H9 (cell line): Measurements from ENCODE around the gene RNF113B. TPM values are rescaled to one million over a fixed set of nuclear protein-coding genes. Genes with fewer than 3 reads are reported as not detected.

Experiments
- DNase-seq: peaks from one replicate; pipeline ENCODE4 v3.0.0-alpha.2; 2017
- H2AFZ ChIP-seq: one replicate; pipeline ENCODE4 v1.6.1; 2013; ENCODE audit warnings: mild to moderate bottlenecking, low read length, control low read depth, moderate library complexity
- H2AK5ac ChIP-seq: 2 replicates; pipeline ENCODE4 v1.6.1; 2013; ENCODE audit warnings: low read length, control low read depth, mixed read lengths; ENCODE audit not compliant: insufficient read length
- H2BK120ac ChIP-seq: one replicate; pipeline ENCODE4 v1.6.1; 2013; ENCODE audit warnings: low read depth, mild to moderate bottlenecking, low read length, control low read depth, inconsistent platforms; ENCODE audit not compliant: poor library complexity, severe bottlenecking
- H2BK12ac ChIP-seq: 2 replicates; pipeline ENCODE4 v1.6.1; 2013; ENCODE audit warnings: low read length, control low read depth, mixed read lengths, low read depth; ENCODE audit not compliant: insufficient read length
- H2BK15ac ChIP-seq: 2 replicates; pipeline ENCODE4 v1.6.1; 2013; ENCODE audit warnings: low read depth, low read length, control low read depth
- H2BK20ac ChIP-seq: one replicate; pipeline ENCODE4 v1.6.1; 2013; ENCODE audit warnings: low read depth, mild to moderate bottlenecking, low read length, control low read depth, inconsistent platforms; ENCODE audit not compliant: poor library complexity, severe bottlenecking
- H2BK5ac ChIP-seq: 2 replicates; pipeline ENCODE4 v1.6.1; 2013; ENCODE audit warnings: low read length, control low read depth, mixed read lengths; ENCODE audit not compliant: insufficient read length
- H3K14ac ChIP-seq: 2 replicates; pipeline ENCODE4 v1.6.1; 2013; ENCODE audit warnings: low read length, control low read depth; ENCODE audit not compliant: insufficient read depth
- H3K18ac ChIP-seq: 2 replicates; pipeline ENCODE4 v1.6.1; 2013; ENCODE audit warnings: low read depth, mild to moderate bottlenecking, mixed read lengths, low read length, control low read depth; ENCODE audit not compliant: insufficient read length
- H3K23ac ChIP-seq: 2 replicates; pipeline ENCODE4 v1.6.1; 2013; ENCODE audit warnings: low read length, control low read depth, mixed read lengths, low read depth; ENCODE audit not compliant: insufficient read length
- H3K23me2 ChIP-seq: 2 replicates; pipeline ENCODE4 v1.6.1; 2013; ENCODE audit warnings: low read depth, mild to moderate bottlenecking, mixed read lengths, low read length, control low read depth; ENCODE audit not compliant: insufficient read length, poor library complexity, severe bottlenecking
- H3K27ac ChIP-seq: 2 replicates; pipeline ENCODE4 v1.5.1; 2013; ENCODE audit warnings: low read length, control low read depth, mixed read lengths, low read depth; ENCODE audit not compliant: insufficient read length
- H3K27me3 ChIP-seq: 2 replicates; pipeline ENCODE4 v1.6.1; 2013; ENCODE audit warnings: low read length, control low read depth, inconsistent platforms; ENCODE audit not compliant: insufficient read depth
- H3K4ac ChIP-seq: 2 replicates; pipeline ENCODE4 v1.6.1; 2013; ENCODE audit warnings: low read depth, mild to moderate bottlenecking, control low read depth, inconsistent platforms, low read length, moderate library complexity
- H3K4me1 ChIP-seq: 2 replicates; pipeline ENCODE4 v1.6.1; 2013; ENCODE audit warnings: low read length, control low read depth, inconsistent platforms; ENCODE audit not compliant: insufficient read depth
- H3K4me2 ChIP-seq: 2 replicates; pipeline ENCODE4 v1.6.1; 2013; ENCODE audit warnings: low read length, control low read depth, mixed read lengths; ENCODE audit not compliant: insufficient read length, insufficient read depth
- H3K56ac ChIP-seq: 2 replicates; pipeline ENCODE4 v1.6.1; 2013; ENCODE audit warnings: low read depth, mild to moderate bottlenecking, mixed read lengths, low read length, control low read depth; ENCODE audit not compliant: insufficient read length
- H3K79me1 ChIP-seq: 2 replicates; pipeline ENCODE4 v1.6.1; 2013; ENCODE audit warnings: low read depth, mild to moderate bottlenecking, moderate library complexity, low read length, control low read depth, inconsistent platforms; ENCODE audit not compliant: insufficient read depth, poor library complexity, severe bottlenecking
- H3K79me2 ChIP-seq: 2 replicates; pipeline ENCODE4 v1.6.1; 2013; ENCODE audit warnings: low read length, control low read depth, inconsistent platforms; ENCODE audit not compliant: insufficient read depth
- H3K9ac ChIP-seq: 2 replicates; pipeline ENCODE4 v1.6.1; 2013; ENCODE audit warnings: low read length, control low read depth, mixed read lengths; ENCODE audit not compliant: insufficient read length; ENCODE audit errors: extremely low read depth
- H3K9me3 ChIP-seq: one replicate; pipeline ENCODE4 v1.6.1; 2013; ENCODE audit warnings: low read depth, low read length, inconsistent platforms; ENCODE audit not compliant: control insufficient read depth
- H3T11ph ChIP-seq: one replicate; pipeline ENCODE4 v1.6.1; 2013; ENCODE audit warnings: mild to moderate bottlenecking, low read length, control low read depth, inconsistent platforms
- H4K20me1 ChIP-seq: one replicate; pipeline ENCODE4 v1.6.1; 2013; ENCODE audit not compliant: control insufficient read depth, insufficient read length, insufficient read depth
- H4K5ac ChIP-seq: 2 replicates; pipeline ENCODE4 v1.6.1; 2013; ENCODE audit warnings: low read depth, mild to moderate bottlenecking, mixed read lengths, low read length, control low read depth; ENCODE audit not compliant: insufficient read length
- H4K8ac ChIP-seq: replicated peaks from 2 replicates; pipeline ENCODE4 v1.6.1; 2013; ENCODE audit warnings: low read length, control low read depth, mixed read lengths, low read depth; ENCODE audit not compliant: insufficient read length
- H4K91ac ChIP-seq: 2 replicates; pipeline ENCODE4 v1.6.1; 2013; ENCODE audit warnings: low read depth, mild to moderate bottlenecking, moderate library complexity, mixed read lengths, low read length, control low read depth; ENCODE audit not compliant: insufficient read length
- H3K27ac Mint-ChIP-seq, 3 experiments: 2 replicates in 2 of 3; 3 replicates in 1 of 3; pipeline ENCODE4 v1.8.0; 2020 to 2021; ENCODE audit warnings: mixed read lengths in 3 of 3, mild to moderate bottlenecking in 1 of 3, moderate library complexity in 1 of 3
- H3K27me3 Mint-ChIP-seq: 2 replicates; pipeline ENCODE4 v1.8.0; 2021; ENCODE audit warnings: low read depth, mild to moderate bottlenecking, moderate library complexity, mixed read lengths
- H3K36me3 Mint-ChIP-seq, 3 experiments: 2 replicates in 2 of 3; 3 replicates in 1 of 3; pipeline ENCODE4 v1.8.0; 2020 to 2021; ENCODE audit warnings: low read depth in 3 of 3, mixed read lengths in 3 of 3; ENCODE audit not compliant: insufficient read depth in 1 of 3
- H3K4me1 Mint-ChIP-seq, 2 experiments: 2 replicates each; pipeline ENCODE4 v1.8.0; 2020; ENCODE audit warnings: mixed read lengths in 2 of 2
- H3K4me3 Mint-ChIP-seq, 2 experiments: 2 replicates in 1 of 2; 3 replicates in 1 of 2; pipeline ENCODE4 v1.8.0; 2020 to 2021; ENCODE audit warnings: mild to moderate bottlenecking in 2 of 2, mixed read lengths in 2 of 2, moderate library complexity in 1 of 2
- H3K9me3 Mint-ChIP-seq, 2 experiments: 2 replicates in 1 of 2; 3 replicates in 1 of 2; pipeline ENCODE4 v1.8.0; 2020; ENCODE audit warnings: mild to moderate bottlenecking in 2 of 2, mixed read lengths in 2 of 2, moderate library complexity in 1 of 2
- CTCF ChIP-seq: fragments of 200-600 bp; sonication (generic); conservative IDR thresholded peaks from 3 replicates; pipeline ENCODE4 v1.8.0; 2021; ENCODE audit warnings: antibody characterized with exemption, mild to moderate bottlenecking
- WGBS: extraction: QIAGEN DNeasy Blood & Tissue Kit; methylation state at CpG from one replicate; pipeline ENCODE4 v1.1.7; 2013; ENCODE audit warnings: missing lambda C conversion rate, low lambda C conversion rate, mixed read lengths; ENCODE audit not compliant: insufficient read length; ENCODE audit errors: extremely low coverage; 5-methylcytosine and 5-hydroxymethylcytosine counted together
- total RNA-seq: library from RNA; stranded (reverse); gene quantifications from 2 replicates; pipeline ENCODE4 v1.2.1, GENCODE V29; 2021

The RNF113B gene
- total RNA-seq, 1 experiment from 2014 or later = not detected

- Histone ChIP-seq H3K79me1 (peaks cover 2% of the 10 kb centered on the region), H2AFZ (no peak overlapping the region), H3T11ph (no peak overlapping the region), H2AK5ac (no peak overlapping the region), H2BK120ac (no peak overlapping the region), H3K9me3 (no peaks in the 10 kb centered on the region), H4K5ac (no peak overlapping the region), H4K8ac (no peak overlapping the region), H2BK12ac (no peak overlapping the region), H3K56ac (no peak overlapping the region), H2BK20ac (no peak overlapping the region), H4K20me1 (no peaks in the 10 kb centered on the region), H3K4ac (no peak overlapping the region), H2BK15ac (no peak overlapping the region), H3K23me2 (no peaks in the 10 kb centered on the region), H3K9ac (no peak overlapping the region), H3K79me2 (peaks cover 13% of the 10 kb centered on the region; the same call in 1 of the 2 replicates), H3K4me1 (peaks cover 4% of the 10 kb centered on the region), H2BK5ac (no peak overlapping the region), H3K4me2 (no peak overlapping the region), H3K27me3 (no peaks in the 10 kb centered on the region), H4K91ac (no peak overlapping the region), H3K18ac (no peak overlapping the region), H3K23ac (no peak overlapping the region), H3K14ac (no peak overlapping the region), H3K27ac (no peak overlapping the region)
- no CpG with 5 or more reads among the region's 5 CpGs for whole genome bisulfite sequencing
- H3K36me3 Mint-ChIP-seq = peaks cover 8 to 16% (median 13%) of the 10 kb centered on the region in 3 experiments
- no peaks in the 10 kb centered on the region for H3K27me3 Mint-ChIP-seq
- TF ChIP-seq CTCF = no peak
- H3K27ac Mint-ChIP-seq = peak overlapping the region; percentile 47 to 77 (median 73); a peak in 6 of 7 replicates
- peaks cover 28 to 30% of the 10 kb centered on the region in 2 experiments for H3K4me1 Mint-ChIP-seq
- DNase-seq = no peak
- H3K9me3 Mint-ChIP-seq = no peaks in the 10 kb centered on the region
- no peak overlapping the region for H3K4me3 Mint-ChIP-seq
Observed at GRCh38 chr13:98158172-98158899, 18.7 kb downstream of the RNF113B start.
